IPS-NIHi11 (cell line): Measurements from ENCODE around the gene RBMY1B.
"Not testable (repeated sequence)": the region's sequence is repeated elsewhere in the genome, so short reads cannot be mapped to it uniquely, and the experiment has no call there.

Experiments used
- DNase-seq: peaks from one replicate; pipeline ENCODE4 v3.0.0; 2012; ENCODE audit warnings: mixed read lengths, low spot score

RBMY1B gene

DNA sequence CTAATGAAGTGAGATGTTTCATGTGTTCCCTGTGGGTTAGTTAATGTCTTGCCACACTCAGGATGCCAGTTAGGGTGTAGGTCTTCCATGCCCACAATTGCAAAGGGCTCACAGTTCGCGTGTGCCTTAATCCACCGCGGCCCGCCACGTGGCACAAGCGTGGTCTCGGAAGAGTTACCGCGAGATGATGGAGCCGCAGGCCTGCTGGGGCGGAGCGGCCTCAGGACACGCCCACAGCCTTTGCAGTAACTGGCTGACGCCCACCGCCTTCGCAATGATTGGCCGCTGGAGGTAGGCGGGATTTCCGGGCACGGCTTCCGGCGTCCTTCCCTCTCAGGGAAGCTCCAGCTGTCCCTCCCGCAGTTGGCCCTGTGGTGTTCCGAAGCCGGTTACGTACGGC, at the start of gene RBMY1B:
RBMY1B (plus strand) TSS at position 301 of the 400 bp plus-strand sequence. CDS start 2,013 bp downstream, outside the sequence.
- not testable (repeated sequence) for DNase-seq

DNA sequence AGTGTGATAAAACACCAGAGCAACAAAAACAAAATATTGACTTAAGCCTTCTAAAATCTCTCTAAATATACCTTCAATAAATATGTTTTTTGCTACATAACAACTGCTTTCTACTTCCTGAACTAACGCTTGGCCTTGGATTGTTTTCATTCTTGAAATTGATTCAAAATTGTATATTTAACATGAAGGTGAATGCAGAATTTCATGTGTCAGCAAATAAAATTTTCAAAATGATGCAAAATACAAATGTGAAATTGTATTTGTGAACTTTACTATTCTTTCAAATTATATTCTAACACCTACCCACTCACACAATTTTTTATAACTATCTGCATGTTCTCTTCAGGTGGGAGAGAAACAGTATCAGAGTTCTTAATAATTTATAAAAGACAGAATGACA, 48.2 kb upstream of the RBMY1B start:
- DNase-seq, result not testable (repeated sequence)

DNA sequence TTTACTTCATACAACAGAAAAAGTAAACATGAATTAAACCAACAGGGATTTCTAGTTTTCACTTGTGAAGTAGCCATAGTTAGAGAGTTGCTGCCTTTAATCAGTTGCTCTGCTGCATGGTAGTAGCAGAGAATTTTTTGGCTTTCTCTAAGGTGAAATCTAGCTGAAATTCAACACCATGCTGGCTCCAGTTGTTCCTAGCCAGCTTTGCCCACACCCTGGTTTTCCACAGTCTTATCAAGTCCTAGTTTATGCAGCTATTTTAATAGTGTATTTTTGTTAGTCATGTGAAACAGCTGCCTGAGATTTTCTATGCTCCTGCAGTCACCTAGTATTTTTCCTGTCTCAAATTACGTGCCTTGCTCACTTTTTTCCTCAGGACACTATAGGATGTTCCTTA, 28.2 kb upstream of the RBMY1B start:
- no peak for DNase-seq

DNA sequence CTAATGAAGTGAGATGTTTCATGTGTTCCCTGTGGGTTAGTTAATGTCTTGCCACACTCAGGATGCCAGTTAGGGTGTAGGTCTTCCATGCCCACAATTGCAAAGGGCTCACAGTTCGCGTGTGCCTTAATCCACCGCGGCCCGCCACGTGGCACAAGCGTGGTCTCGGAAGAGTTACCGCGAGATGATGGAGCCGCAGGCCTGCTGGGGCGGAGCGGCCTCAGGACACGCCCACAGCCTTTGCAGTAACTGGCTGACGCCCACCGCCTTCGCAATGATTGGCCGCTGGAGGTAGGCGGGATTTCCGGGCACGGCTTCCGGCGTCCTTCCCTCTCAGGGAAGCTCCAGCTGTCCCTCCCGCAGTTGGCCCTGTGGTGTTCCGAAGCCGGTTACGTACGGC, 23.4 kb downstream of the RBMY1B start, which contains the start of gene RBMY1A1:
RBMY1A1 (plus strand) TSS at position 301 of the 400 bp plus-strand sequence. CDS start 2,013 bp downstream, outside the sequence.
- not testable (repeated sequence) for DNase-seq

DNA sequence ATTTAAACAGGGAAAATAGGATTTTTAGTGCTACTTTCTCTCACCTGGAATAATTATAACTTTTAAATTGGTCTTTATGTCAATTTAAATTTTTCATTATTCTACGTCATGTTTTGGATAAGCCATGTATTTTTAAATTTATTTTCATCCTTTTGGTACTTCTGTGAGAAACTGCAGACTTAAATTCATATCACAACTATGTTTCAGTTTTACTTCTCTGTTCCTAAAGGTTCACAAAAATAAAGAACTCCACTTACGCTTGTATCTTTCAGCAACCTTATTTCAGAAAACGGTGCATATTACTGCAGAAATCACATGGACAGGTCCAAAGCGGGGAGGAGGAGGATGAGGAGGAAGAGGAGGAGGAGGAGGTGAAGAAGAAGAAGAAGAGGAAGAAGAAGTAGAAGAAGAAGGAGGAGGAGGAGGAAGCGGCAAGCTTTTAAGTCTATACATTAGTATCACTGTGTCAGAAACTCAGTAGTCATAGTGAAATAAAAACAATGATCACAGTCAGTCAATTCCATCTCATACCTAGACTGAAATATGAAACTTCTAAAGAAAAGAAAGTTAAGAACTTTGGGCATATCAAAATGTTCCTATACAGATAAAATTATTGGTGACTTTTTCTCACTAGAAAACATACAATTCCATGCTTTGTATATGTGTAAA, 48.3 kb downstream of the RBMY1B start:
- DNase-seq, result not testable (repeated sequence)
